HL-60 (cell line): ENCODE measurements around the gene DAB2IP.

Source experiments
- DNase-seq, 2 experiments: peaks; one replicate each; pipeline ENCODE4 v3.0.0-alpha.2; 2010 to 2020; ENCODE audit warnings: low read depth in 1 of 2, low spot score in 1 of 2
- H3K27ac ChIP-seq: fragments of 250-450 bp; sonication (Bioruptor Pico); replicated peaks from 2 replicates; pipeline ENCODE4 v1.5.1; 2020; ENCODE audit warnings: mild to moderate bottlenecking, moderate library complexity
- H3K27me3 ChIP-seq: fragments of 250-450 bp; sonication (Bioruptor Pico); 2 replicates; pipeline ENCODE4 v1.5.1; 2021; ENCODE audit warnings: mild to moderate bottlenecking, moderate library complexity; ENCODE audit not compliant: insufficient read depth, poor library complexity, severe bottlenecking
- H3K4me3 ChIP-seq: replicated peaks from 2 replicates; pipeline ENCODE4 v1.5.1; 2011; ENCODE audit warnings: mild to moderate bottlenecking, control low read depth, low read length; ENCODE audit not compliant: insufficient read depth
- CTCF ChIP-seq: IDR thresholded peaks from one replicate; pipeline ENCODE4 v1.5.1; 2011; ENCODE audit warnings: low read length, control low read depth, inconsistent platforms; ENCODE audit not compliant: insufficient read depth
- GABPA ChIP-seq: IDR thresholded peaks from 2 replicates; pipeline ENCODE4 v1.6.1; 2012; ENCODE audit warnings: low read depth
- POLR2AphosphoS5 ChIP-seq: IDR thresholded peaks from 2 replicates; pipeline ENCODE4 v1.6.1; 2012; ENCODE audit warnings: low read depth
- REST ChIP-seq: IDR thresholded peaks from 2 replicates; pipeline ENCODE4 v1.6.1; 2012; ENCODE audit warnings: low read depth; ENCODE audit not compliant: insufficient replicate concordance
- SPI1 ChIP-seq: IDR thresholded peaks from 2 replicates; pipeline ENCODE4 v1.6.1; 2012; ENCODE audit warnings: low read depth, mild to moderate bottlenecking, borderline replicate concordance

DAB2IP gene

GRCh38 chr9:121773286-121773953, 122.0 kb downstream of the DAB2IP start:
- Histone ChIP-seq H3K4me3 (no peak overlapping the region), H3K27me3 (peaks cover 4% of the 10 kb centered on the region), H3K27ac (no peak overlapping the region)
- DNase-seq, result no peak
- no peak for TF ChIP-seq SPI1
- TF ChIP-seq CTCF, result no peak
- TF ChIP-seq REST, result no peak
- TF ChIP-seq GABPA, result no peak
- TF ChIP-seq POLR2AphosphoS5, result no peak

- Histone ChIP-seq H3K27ac (no peak overlapping the region), H3K4me3 (no peak overlapping the region), H3K27me3 (peaks cover 4% of the 10 kb centered on the region)
- no peak for TF ChIP-seq POLR2AphosphoS5
- TF ChIP-seq REST, result no peak
- TF ChIP-seq SPI1, result no peak
- no peak for TF ChIP-seq CTCF
- no peak for TF ChIP-seq GABPA
- DNase-seq, result no peak
These were observed 122.7 kb downstream of the DAB2IP start for GRCh38 chr9:121773954-121774714.

GRCh38 chr9:121774715-121775613, 123.5 kb downstream of the DAB2IP start:
- no peak for TF ChIP-seq SPI1
- TF ChIP-seq REST, result no peak
- no peak overlapping the region for H3K4me3 ChIP-seq
- H3K27me3 ChIP-seq, result peaks cover 4% of the 10 kb centered on the region
- no peak overlapping the region for H3K27ac ChIP-seq
- DNase-seq, result no peak
